Transverse colon (tissue), 4 donors: ENCODE measurements around the gene RASGEF1C.

Experiments used
- POLR2AphosphoS5 ChIP-seq, 3 donors: sonication (generic); formaldehyde crosslinking; IDR thresholded peaks; one replicate each; pipeline ENCODE4 v1.6.1; 2016; ENCODE audit warnings: antibody characterized with exemption in 3 of 3
- TF ChIP-seq, protein P1 (sequence below), 5 experiments: fragments of 200-600 bp in 3 of 5; fragments of 450-650 bp in 2 of 5; sonication (generic) in 3 of 5; IDR thresholded peaks; 1 replicate in 2 of 5; 2 replicates in 3 of 5; pipeline ENCODE4 v1.5.1; 2016 to 2017; ENCODE audit warnings: antibody characterized with exemption in 5 of 5, inconsistent platforms in 3 of 5, mild to moderate bottlenecking in 2 of 5, moderate library complexity in 1 of 5

DNA sequence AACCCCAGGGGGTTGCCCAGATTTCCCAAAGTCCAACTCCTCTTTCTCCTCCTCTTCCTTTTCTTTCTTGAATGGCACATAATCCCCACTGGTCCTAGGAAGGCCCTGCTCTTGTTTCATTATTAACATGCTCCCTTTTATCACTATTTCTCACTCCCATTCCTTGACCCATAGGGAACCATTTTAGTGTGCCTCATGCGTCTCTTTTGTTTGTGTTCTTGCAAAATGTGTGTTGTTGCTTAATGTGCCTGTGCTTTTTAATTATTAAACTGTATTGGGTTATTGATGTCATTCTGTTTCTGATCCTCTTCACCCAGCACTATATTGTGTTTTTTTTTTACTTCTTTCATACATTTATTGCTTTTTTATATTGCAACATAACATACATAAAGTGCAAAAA is 133.3 kb downstream of the RASGEF1C start:
- TF ChIP-seq, protein P1, sequence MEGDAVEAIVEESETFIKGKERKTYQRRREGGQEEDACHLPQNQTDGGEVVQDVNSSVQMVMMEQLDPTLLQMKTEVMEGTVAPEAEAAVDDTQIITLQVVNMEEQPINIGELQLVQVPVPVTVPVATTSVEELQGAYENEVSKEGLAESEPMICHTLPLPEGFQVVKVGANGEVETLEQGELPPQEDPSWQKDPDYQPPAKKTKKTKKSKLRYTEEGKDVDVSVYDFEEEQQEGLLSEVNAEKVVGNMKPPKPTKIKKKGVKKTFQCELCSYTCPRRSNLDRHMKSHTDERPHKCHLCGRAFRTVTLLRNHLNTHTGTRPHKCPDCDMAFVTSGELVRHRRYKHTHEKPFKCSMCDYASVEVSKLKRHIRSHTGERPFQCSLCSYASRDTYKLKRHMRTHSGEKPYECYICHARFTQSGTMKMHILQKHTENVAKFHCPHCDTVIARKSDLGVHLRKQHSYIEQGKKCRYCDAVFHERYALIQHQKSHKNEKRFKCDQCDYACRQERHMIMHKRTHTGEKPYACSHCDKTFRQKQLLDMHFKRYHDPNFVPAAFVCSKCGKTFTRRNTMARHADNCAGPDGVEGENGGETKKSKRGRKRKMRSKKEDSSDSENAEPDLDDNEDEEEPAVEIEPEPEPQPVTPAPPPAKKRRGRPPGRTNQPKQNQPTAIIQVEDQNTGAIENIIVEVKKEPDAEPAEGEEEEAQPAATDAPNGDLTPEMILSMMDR (IDR thresholded peaks at IDR 0.05) = no peak
- no peak for TF ChIP-seq POLR2AphosphoS5 (IDR thresholded peaks at IDR 0.05)
